CD4-positive, alpha-beta memory T cell (primary cell): ENCODE measurements around the gene ITK. TPM values are rescaled to one million over a fixed set of nuclear protein-coding genes. Genes with fewer than 3 reads are reported as not detected.

Source experiments
- CTCF ChIA-PET: fragments of 350-600 bp; sonication (Branson Sonifier 250); formaldehyde crosslinking; loops from one replicate; lab custom pipeline; 2021; ENCODE audit warnings: inconsistent platforms; ENCODE audit not compliant: partially characterized antibody; lab: Charles Lee
- POLR2A ChIA-PET: fragments of 350-600 bp; sonication (Branson Sonifier 250); formaldehyde crosslinking; loops from one replicate; lab custom pipeline; 2021; ENCODE audit not compliant: partially characterized antibody; lab: Charles Lee
- DNase-seq, 5 donors: peaks; one replicate each; pipeline versions ENCODE4 v3.0.0 to v3.0.0-alpha.2; 2020 to 2022; ENCODE audit warnings: mixed read lengths in 1 of 5
- H3K27ac ChIP-seq: one replicate; pipeline ENCODE4 v1.7.0; 2013; ENCODE audit warnings: low read depth, low read length
- H3K27me3 ChIP-seq: 2 replicates; pipeline ENCODE4 v1.7.0; 2013; ENCODE audit warnings: mild to moderate bottlenecking, low read length, moderate library complexity; ENCODE audit not compliant: insufficient read depth
- H3K36me3 ChIP-seq: 2 replicates; pipeline ENCODE4 v1.7.0; 2013; ENCODE audit warnings: mild to moderate bottlenecking, low read length, moderate library complexity; ENCODE audit not compliant: insufficient read depth
- H3K4me1 ChIP-seq: 2 replicates; pipeline ENCODE4 v1.7.0; 2013; ENCODE audit warnings: mild to moderate bottlenecking, low read length, moderate library complexity; ENCODE audit not compliant: insufficient read depth
- H3K4me3 ChIP-seq, 2 donors: one replicate each; pipeline ENCODE4 v1.7.0; 2013; ENCODE audit warnings: low read length in 2 of 2, mild to moderate bottlenecking in 1 of 2
- H3K9me3 ChIP-seq, 2 donors: one replicate each; pipeline ENCODE4 v1.7.0; 2013; ENCODE audit warnings: low read length in 2 of 2, control low read depth in 1 of 2; ENCODE audit not compliant: control insufficient read depth in 1 of 2
- H3K27ac Mint-ChIP-seq, 7 donors: one replicate each; pipeline ENCODE4 v1.8.0; 2020 to 2021; ENCODE audit warnings: mixed read lengths in 7 of 7, mild to moderate bottlenecking in 6 of 7, inconsistent platforms in 3 of 7, moderate library complexity in 3 of 7
- H3K27me3 Mint-ChIP-seq, 2 donors: one replicate each; pipeline ENCODE4 v1.8.0; 2020 to 2021; ENCODE audit warnings: mixed read lengths in 2 of 2
- H3K36me3 Mint-ChIP-seq, 2 donors: one replicate each; pipeline ENCODE4 v1.8.0; 2020 to 2021; ENCODE audit warnings: mixed read lengths in 2 of 2, inconsistent platforms in 1 of 2, mild to moderate bottlenecking in 1 of 2
- H3K4me1 Mint-ChIP-seq, 4 donors: one replicate each; pipeline ENCODE4 v1.8.0; 2020 to 2021; ENCODE audit warnings: mixed read lengths in 4 of 4, mild to moderate bottlenecking in 1 of 4
- H3K4me3 Mint-ChIP-seq, 8 donors: one replicate each; pipeline ENCODE4 v1.8.0; 2020 to 2021; ENCODE audit warnings: mixed read lengths in 8 of 8, mild to moderate bottlenecking in 7 of 8, moderate library complexity in 6 of 8, inconsistent platforms in 3 of 8
- H3K9me3 Mint-ChIP-seq, 8 donors: one replicate each; pipeline ENCODE4 v1.8.0; 2020 to 2021; ENCODE audit warnings: mixed read lengths in 8 of 8, mild to moderate bottlenecking in 5 of 8, inconsistent platforms in 3 of 8, moderate library complexity in 1 of 8
- intact Hi-C: fragments of 100-400 bp; cut with micrococcal nuclease; formaldehyde crosslinking; loops from one replicate; pipeline ENCODE4 v1.15.1; 2023
- polyA plus RNA-seq, 2 donors: library from polyadenylated mRNA; unstranded; fragments of 300-500 nt; fragmentation: Illumina TruSeq; gene quantifications; one replicate each; pipeline ENCODE4 v1.2.3, GENCODE V29; 2021
- total RNA-seq, 2 experiments: library from RNA; stranded (reverse); gene quantifications; one replicate each; pipeline ENCODE4 v1.2.3, GENCODE V29; 2021

ITK gene
- total and polyA plus RNA-seq, 4 experiments from 2014 or later = 141 to 421 (median 288) TPM

DNA sequence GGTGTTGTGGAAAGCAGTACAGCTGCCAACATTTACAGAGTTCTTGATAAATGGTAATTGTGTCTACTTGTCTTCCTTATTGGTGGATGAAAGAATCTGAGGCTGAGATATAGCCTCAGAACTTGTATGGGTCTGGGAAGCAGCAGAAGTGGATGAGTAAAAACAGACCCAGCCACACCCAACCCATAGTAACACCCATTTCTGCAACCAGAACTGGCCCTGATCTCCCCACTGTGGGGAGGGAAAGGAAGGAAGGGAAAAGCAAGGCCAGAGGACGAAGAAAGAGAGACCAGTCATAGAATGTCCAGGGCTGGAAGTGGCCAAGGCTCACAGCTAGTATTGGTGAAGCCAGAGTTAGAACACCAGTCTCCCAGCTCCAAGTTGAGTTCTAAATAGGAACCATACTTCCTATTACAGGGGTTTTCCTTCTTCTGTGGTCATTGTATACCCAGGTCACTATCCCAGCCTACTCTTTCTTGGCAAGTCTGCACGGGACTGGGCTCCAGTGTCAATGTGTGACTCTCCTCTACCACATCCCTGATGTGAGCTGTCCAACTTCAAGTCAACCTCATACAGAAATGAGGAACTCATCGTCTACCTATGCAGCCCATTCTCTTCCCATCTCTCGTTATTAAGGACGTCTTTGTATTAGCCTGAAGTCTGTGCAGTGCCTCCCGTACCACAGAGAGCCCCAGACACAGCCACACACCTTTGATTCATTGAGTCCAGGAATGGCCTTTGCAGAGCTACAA is 35.9 kb downstream of the ITK start:
- peak overlapping the region; percentile 84 to 96 (median 95) for H3K27ac Mint-ChIP-seq
- H3K9me3 ChIP-seq = no peaks in the 10 kb centered on the region
- DNase-seq = no peak
- peak overlapping the region; percentile 3 to 16 for H3K4me3 ChIP-seq
- H3K4me3 Mint-ChIP-seq = peak overlapping the region; percentile 33 to 85 (median 77)
- peaks cover 98% of the 10 kb centered on the region for H3K4me1 ChIP-seq
- POLR2A ChIA-PET = interaction anchor here (0.8 to 27.5 kb wide), 25 partner anchors 9 to 91 kb away, joined by 3 to 1020 read pairs (median 9); partner anchors contain the start of genes GARIN3, ITK and MED7
- CTCF ChIA-PET = interaction anchor here (1.0 to 6.9 kb wide), 11 partner anchors 9 to 97 kb away, joined by 3 to 35 read pairs (median 5); no protein-coding TSS in a partner anchor
- H3K36me3 Mint-ChIP-seq = peaks cover 90% of the 10 kb centered on the region in 2 donors
- H3K27me3 Mint-ChIP-seq = no peaks in the 10 kb centered on the region
- no peaks in the 10 kb centered on the region for H3K27me3 ChIP-seq
- peaks cover 80% of the 10 kb centered on the region for H3K36me3 ChIP-seq
- peaks cover 78 to 97% (median 90%) of the 10 kb centered on the region in 4 donors for H3K4me1 Mint-ChIP-seq
- peak overlapping the region; percentile 61 for H3K27ac ChIP-seq
- intact Hi-C loops = loop anchor here (1.0 to 5.0 kb wide), 2 partner anchors 7 to 36 kb away; no protein-coding TSS in a partner anchor
- no peaks in the 10 kb centered on the region for H3K9me3 Mint-ChIP-seq

DNA sequence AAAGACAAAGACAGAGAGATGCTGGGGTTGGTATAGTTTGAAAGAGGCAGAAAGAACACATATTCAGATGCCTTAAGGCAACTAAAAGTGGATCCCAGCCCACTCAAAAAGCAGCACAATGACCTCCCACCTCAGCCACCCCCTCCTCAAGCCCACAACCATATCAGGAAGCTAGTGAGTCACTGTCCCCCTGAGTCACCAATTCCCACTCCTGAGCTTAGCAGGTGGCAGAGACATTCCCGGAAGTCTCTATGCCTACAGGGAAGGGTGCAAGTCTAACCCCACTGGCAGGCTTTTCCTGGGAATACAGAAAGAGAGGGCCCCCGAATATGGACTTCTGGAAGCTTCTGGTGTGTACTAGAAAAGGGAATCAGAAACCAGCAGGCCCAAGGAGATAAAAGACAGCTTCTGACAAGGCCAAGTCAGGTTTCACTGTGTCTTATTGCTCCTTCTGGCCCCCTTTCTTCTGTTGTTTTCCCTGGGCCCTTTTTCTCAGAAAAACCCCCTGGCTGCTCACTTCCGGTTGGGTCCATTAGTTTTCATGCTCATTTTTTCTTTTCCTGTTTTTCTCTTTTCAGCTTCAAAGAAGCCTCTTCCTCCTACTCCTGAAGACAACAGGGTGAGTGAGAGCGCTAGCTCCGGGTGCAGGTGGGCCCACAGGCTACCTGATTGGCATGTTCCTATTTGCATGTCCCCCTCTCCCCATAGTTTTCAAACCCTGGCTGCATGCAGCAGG is 36.8 kb downstream of the ITK start:
- H3K9me3 ChIP-seq = no peaks in the 10 kb centered on the region
- peaks cover 73% of the 10 kb centered on the region for H3K36me3 ChIP-seq
- Mint-ChIP-seq H3K27me3 (no peaks in the 10 kb centered on the region), H3K4me3 (peak overlapping the region; percentile 52 to 85 (median 77)), H3K27ac (peak overlapping the region; percentile 84 to 96 (median 93)), H3K9me3 (no peaks in the 10 kb centered on the region), H3K36me3 (peaks cover 89 to 91% of the 10 kb centered on the region in 2 donors), H3K4me1 (peaks cover 79 to 97% (median 91%) of the 10 kb centered on the region in 4 donors)
- peak in 2 of 5 donors; percentile 32 to 78 for DNase-seq
- peaks cover 98% of the 10 kb centered on the region for H3K4me1 ChIP-seq
- peak overlapping the region; percentile 3 to 11 for H3K4me3 ChIP-seq
- POLR2A ChIA-PET = interaction anchor here (0.6 to 27.5 kb wide), 21 partner anchors 8 to 88 kb away, joined by 3 to 1020 read pairs (median 10); partner anchors contain the start of genes GARIN3, ITK and MED7
- H3K27ac ChIP-seq = peak overlapping the region; percentile 61
- H3K27me3 ChIP-seq = no peaks in the 10 kb centered on the region
- intact Hi-C loops = loop anchor here (1.0 to 5.0 kb wide), 2 partner anchors 8 to 35 kb away; no protein-coding TSS in a partner anchor
- CTCF ChIA-PET = interaction anchor here (0.8 to 6.9 kb wide), 15 partner anchors 10 to 526 kb away, joined by 3 to 35 read pairs (median 3); partner anchors contain the start of genes ITK and LSM11

DNA sequence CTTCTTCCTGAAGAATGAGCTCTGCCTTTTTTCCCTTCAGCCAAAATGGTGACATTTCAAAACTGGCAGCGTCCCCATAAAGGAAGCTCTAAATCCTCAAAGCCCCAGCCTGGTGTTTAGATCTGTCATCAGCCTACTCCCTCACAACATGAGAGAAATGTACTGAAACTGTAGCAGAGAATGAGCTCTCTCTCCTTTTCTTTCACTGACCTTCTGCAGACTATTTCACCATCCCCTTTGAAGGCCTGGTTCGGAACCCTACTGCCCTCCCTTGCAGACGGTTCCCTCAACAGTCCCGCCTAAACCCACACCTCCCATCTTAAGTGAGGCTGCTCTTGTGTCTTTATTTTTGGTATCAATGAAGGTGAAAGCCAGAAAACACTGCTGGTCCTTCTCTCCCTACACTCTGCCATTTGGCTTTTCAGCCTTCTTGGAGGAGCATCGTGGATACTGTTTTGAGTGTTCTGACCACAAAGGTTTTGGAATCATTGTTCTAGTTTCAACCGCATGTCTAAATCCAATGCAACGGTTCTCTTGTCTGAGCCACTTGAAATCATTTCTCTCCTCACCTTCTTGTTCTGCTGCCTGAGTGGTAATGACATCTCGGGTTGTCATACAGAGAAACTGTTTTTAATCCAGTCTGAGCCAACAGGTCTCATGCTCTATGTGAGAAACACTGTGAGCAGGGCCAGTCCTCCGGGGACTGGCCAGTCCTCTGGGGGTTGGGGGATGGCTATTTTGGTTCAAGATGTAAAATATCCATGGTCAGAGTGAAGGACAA is 39.0 kb downstream of the ITK start:
- Histone ChIP-seq H3K36me3 (peaks cover 67% of the 10 kb centered on the region), H3K4me1 (peaks cover 98% of the 10 kb centered on the region), H3K4me3 (no peak overlapping the region), H3K27ac (peak overlapping the region; percentile 44), H3K9me3 (no peaks in the 10 kb centered on the region), H3K27me3 (no peaks in the 10 kb centered on the region)
- peak overlapping the region; percentile 87 to 96 (median 93) for H3K27ac Mint-ChIP-seq
- intact Hi-C loops = loop anchor here (5.0 kb wide), 1 partner anchor 33 kb away; no protein-coding TSS in a partner anchor
- ChIA-PET CTCF (interaction anchor here (0.7 to 6.9 kb wide), 6 partner anchors 16 to 71 kb away, joined by 3 to 33 read pairs (median 4); no protein-coding TSS in a partner anchor), POLR2A (interaction anchor here (0.7 to 27.5 kb wide), 10 partner anchors 9 to 77 kb away, joined by 3 to 1020 read pairs (median 4); partner anchors contain the start of genes ITK and MED7)
- H3K36me3 Mint-ChIP-seq = peaks cover 83 to 86% of the 10 kb centered on the region in 2 donors
- H3K27me3 Mint-ChIP-seq = no peaks in the 10 kb centered on the region
- no peaks in the 10 kb centered on the region for H3K9me3 Mint-ChIP-seq
- H3K4me3 Mint-ChIP-seq = peak overlapping the region in 7 of 8 donors; percentile 57 to 76 (median 67)
- H3K4me1 Mint-ChIP-seq = peaks cover 71 to 85% (median 81%) of the 10 kb centered on the region in 4 donors
- no peak for DNase-seq

DNA sequence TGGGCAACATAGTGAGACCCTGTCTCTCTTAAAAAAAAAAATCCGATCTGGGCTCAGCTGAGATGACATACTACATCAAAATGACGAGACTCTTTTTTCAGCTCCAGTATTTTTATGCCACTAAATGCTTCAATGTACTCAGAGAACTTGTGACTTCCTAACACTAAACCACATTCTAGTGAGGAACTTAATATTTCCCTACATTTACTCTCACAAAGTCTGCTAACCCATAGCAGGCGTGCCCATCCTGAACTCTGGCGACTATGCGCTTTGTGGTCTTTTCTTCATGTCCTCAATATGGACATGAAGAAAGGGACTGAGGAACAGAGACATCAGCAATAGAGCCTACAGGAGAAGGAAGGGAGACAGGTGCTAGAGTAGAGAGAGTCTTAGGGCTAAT is 41.3 kb downstream of the ITK start:
- POLR2A ChIA-PET = interaction anchor here (0.6 to 27.5 kb wide), 18 partner anchors 8 to 81 kb away, joined by 3 to 1020 read pairs (median 5); partner anchors contain the start of genes ITK and MED7
- intact Hi-C loops = loop anchor here (1.0 to 2.0 kb wide), 3 partner anchors 42 to 73 kb away; partner anchors contain the start of gene ITK
- H3K4me3 ChIP-seq = no peak overlapping the region
- peak overlapping the region in 7 of 8 donors; percentile 72 to 86 (median 79) for H3K4me3 Mint-ChIP-seq
- peaks cover 67 to 85% (median 78%) of the 10 kb centered on the region in 4 donors for H3K4me1 Mint-ChIP-seq
- peak overlapping the region; percentile 90 to 97 (median 93) for H3K27ac Mint-ChIP-seq
- H3K27me3 Mint-ChIP-seq = no peaks in the 10 kb centered on the region
- H3K9me3 Mint-ChIP-seq = no peaks in the 10 kb centered on the region
- no peaks in the 10 kb centered on the region for H3K27me3 ChIP-seq
- DNase-seq = no peak
- H3K27ac ChIP-seq = peak overlapping the region; percentile 63
- peaks cover 63% of the 10 kb centered on the region for H3K36me3 ChIP-seq
- CTCF ChIA-PET = interaction anchor here (0.8 to 2.3 kb wide), 12 partner anchors 12 to 121 kb away, joined by 3 to 12 read pairs (median 4); no protein-coding TSS in a partner anchor
- no peaks in the 10 kb centered on the region for H3K9me3 ChIP-seq
- H3K36me3 Mint-ChIP-seq = peaks cover 83 to 85% of the 10 kb centered on the region in 2 donors
- H3K4me1 ChIP-seq = peaks cover 98% of the 10 kb centered on the region

DNA sequence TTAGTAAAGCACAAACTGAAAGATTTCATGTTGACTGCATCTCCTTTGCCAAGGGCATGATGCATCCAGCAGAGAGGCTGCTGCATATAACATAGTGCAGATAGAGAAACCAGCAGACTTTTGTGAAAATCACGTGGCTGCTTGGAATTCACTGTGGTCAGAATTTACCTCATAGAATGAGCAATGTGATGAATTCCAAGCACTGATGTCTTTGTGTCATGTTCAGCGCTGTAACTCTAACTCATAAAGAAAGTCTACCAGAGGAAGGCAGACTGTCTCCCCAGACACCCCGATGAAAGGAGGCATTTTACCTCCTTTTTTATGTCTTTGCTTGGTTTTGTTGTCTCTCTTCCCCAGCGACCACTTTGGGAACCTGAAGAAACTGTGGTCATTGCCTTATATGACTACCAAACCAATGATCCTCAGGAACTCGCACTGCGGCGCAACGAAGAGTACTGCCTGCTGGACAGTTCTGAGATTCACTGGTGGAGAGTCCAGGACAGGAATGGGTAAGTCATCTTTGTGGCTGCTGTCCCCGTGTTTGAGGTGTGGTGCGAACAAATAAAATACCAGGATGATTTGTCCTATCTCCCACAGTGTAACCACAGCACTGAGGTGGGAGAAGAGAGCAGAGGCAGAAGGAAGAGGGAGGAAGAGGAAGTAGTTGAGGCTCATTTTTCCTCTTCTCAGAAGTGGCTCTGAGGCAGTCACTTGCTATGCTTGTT is 42.0 kb downstream of the ITK start:
- Histone ChIP-seq H3K9me3 (no peaks in the 10 kb centered on the region), H3K4me3 (peak overlapping the region in 1 of 2 donors; percentile 15), H3K27me3 (no peaks in the 10 kb centered on the region), H3K4me1 (peaks cover 98% of the 10 kb centered on the region), H3K27ac (peak overlapping the region; percentile 63), H3K36me3 (peaks cover 61% of the 10 kb centered on the region)
- Mint-ChIP-seq H3K27ac (peak overlapping the region; percentile 90 to 97 (median 93)), H3K4me3 (peak overlapping the region; percentile 64 to 86 (median 79)), H3K9me3 (no peaks in the 10 kb centered on the region), H3K4me1 (peaks cover 64 to 84% (median 75%) of the 10 kb centered on the region in 4 donors), H3K36me3 (peaks cover 83 to 85% of the 10 kb centered on the region in 2 donors), H3K27me3 (no peaks in the 10 kb centered on the region)
- DNase-seq = peak; percentile 56 to 89 (median 64)
- ChIA-PET POLR2A (interaction anchor here (0.6 to 27.5 kb wide), 13 partner anchors 9 to 81 kb away, joined by 3 to 1020 read pairs (median 6); partner anchors contain the start of genes ITK and MED7), CTCF (interaction anchor here (1.4 to 2.3 kb wide), 3 partner anchors 19 to 50 kb away, joined by 3 to 12 read pairs (median 4); no protein-coding TSS in a partner anchor)
- intact Hi-C loops = loop anchor here (1.0 to 2.0 kb wide), 4 partner anchors 9 to 73 kb away; partner anchors contain the start of gene ITK
